ENCODE measurements around the gene DDX51.

DNA sequence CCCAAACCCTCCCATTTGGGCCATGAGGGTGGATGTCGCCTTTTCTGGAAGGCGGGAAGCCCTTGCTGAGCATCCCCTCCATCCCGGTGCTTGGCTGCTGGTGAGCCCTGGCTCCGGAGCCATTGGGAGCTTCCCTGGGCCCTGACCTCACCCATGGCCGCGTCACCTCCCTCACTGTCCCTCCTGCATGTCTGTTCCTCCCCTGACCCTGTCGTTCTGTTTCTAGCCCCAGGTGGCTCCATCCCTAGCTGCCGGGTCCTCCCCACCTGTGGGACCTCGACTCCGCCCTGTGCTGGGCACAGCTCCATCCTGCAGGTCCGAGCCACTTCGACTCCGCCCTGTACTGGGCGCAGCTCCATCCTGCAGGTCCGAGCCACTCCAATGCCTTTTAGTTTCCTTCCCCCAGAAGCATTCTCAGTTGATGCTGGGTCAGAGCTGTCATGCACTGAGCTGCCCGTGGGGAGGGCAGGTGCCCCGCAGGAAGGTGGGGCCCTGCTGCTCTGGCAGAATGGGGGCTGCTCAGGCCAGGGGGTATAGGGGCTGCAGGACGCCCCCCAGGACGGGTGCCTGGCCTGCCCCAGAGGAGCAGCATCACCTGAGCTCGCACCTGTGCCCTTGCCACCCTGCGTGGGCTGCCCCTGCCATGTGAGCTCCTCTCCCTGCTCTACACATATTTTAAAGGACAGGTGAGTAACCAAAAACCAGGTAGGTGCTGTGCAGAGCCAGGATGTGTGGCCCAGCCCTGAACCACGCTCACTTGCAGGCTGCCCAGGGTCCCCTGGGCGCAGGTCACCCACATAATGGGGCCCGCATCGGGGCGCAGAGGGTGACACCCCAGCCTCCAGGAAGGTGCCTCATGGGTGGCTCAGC, 19.2 kb upstream of the DDX51 start:
- TF ChIP-seq, protein P1, sequence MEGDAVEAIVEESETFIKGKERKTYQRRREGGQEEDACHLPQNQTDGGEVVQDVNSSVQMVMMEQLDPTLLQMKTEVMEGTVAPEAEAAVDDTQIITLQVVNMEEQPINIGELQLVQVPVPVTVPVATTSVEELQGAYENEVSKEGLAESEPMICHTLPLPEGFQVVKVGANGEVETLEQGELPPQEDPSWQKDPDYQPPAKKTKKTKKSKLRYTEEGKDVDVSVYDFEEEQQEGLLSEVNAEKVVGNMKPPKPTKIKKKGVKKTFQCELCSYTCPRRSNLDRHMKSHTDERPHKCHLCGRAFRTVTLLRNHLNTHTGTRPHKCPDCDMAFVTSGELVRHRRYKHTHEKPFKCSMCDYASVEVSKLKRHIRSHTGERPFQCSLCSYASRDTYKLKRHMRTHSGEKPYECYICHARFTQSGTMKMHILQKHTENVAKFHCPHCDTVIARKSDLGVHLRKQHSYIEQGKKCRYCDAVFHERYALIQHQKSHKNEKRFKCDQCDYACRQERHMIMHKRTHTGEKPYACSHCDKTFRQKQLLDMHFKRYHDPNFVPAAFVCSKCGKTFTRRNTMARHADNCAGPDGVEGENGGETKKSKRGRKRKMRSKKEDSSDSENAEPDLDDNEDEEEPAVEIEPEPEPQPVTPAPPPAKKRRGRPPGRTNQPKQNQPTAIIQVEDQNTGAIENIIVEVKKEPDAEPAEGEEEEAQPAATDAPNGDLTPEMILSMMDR (IDR thresholded peaks at IDR 0.05) = no peak
- TF ChIP-seq POLR2A (IDR thresholded peaks at IDR 0.05) = no peak
- TF ChIP-seq POLR2AphosphoS5 (IDR thresholded peaks at IDR 0.05) = no peak
